ENCODE data around the gene PCAT6.

- TF ChIP-seq POLR2A (IDR thresholded peaks at IDR 0.05) (no peak), CTCF (IDR thresholded peaks at IDR 0.05) (no peak), POLR2AphosphoS5 (IDR thresholded peaks at IDR 0.05) (no peak)
Measured at GRCh38 chr1:202858331-202858730, 47.6 kb downstream of the PCAT6 start.

All from prostate gland (tissue), 2 donors.